AG09319 (cell line): ENCODE results near the gene LILRA1.
"Not testable (repeated sequence)": the region's sequence is repeated elsewhere in the genome, so short reads cannot be mapped to it uniquely, and the experiment has no call there.

ENCODE experiments used
- DNase-seq: peaks from one replicate; pipeline ENCODE4 v3.0.0-alpha.2; 2010; ENCODE audit warnings: low read depth; ENCODE audit errors: extremely low read depth
- CTCF ChIP-seq: IDR thresholded peaks from 2 replicates; pipeline ENCODE4 v1.5.1; 2011; ENCODE audit warnings: low read depth, mild to moderate bottlenecking, inconsistent platforms, low read length, moderate library complexity

Gene LILRA1

GRCh38 chr19:54593445-54593844 is at the start of gene LILRA1:
LILRA1 (plus strand) TSS chr19:54593632; CDS start chr19:54594245, 613 bp downstream.
- not testable (repeated sequence) for DNase-seq

- DNase-seq, result no peak
Measured at GRCh38 chr19:54548806-54549205, 44.6 kb upstream of the LILRA1 start.

GRCh38 chr19:54549224-54549623 is 44.2 kb upstream of the LILRA1 start:
- no peak for DNase-seq
- no peak for TF ChIP-seq CTCF

More at GRCh38 chr19:54548806-54549205, 44.6 kb upstream of the LILRA1 start:
- no peak for TF ChIP-seq CTCF

- DNase-seq, result no peak
- no peak for TF ChIP-seq CTCF
Measured at GRCh38 chr19:54551293-54551692, 42.1 kb upstream of the LILRA1 start.

- no peak for DNase-seq
- TF ChIP-seq CTCF, result no peak
Measured at GRCh38 chr19:54551950-54552912, 41.2 kb upstream of the LILRA1 start.

- TF ChIP-seq CTCF, result no peak
- DNase-seq, result no peak
Measured at GRCh38 chr19:54552913-54553310, 40.5 kb upstream of the LILRA1 start.

- no peak for DNase-seq
- TF ChIP-seq CTCF, result no peak
Measured at GRCh38 chr19:54554006-54554405, 39.4 kb upstream of the LILRA1 start.

- TF ChIP-seq CTCF, result no peak
Measured at GRCh38 chr19:54554896-54555295, 38.5 kb upstream of the LILRA1 start.

More at GRCh38 chr19:54554896-54555295, 38.5 kb upstream of the LILRA1 start:
- DNase-seq, result no peak
